ENCODE results near the gene IMMT. TPM values are rescaled to one million over a fixed set of nuclear protein-coding genes. Genes with fewer than 3 reads are reported as not detected.

The IMMT gene
- total RNA-seq, 1 experiment from 2014 or later = 112 TPM

DNA sequence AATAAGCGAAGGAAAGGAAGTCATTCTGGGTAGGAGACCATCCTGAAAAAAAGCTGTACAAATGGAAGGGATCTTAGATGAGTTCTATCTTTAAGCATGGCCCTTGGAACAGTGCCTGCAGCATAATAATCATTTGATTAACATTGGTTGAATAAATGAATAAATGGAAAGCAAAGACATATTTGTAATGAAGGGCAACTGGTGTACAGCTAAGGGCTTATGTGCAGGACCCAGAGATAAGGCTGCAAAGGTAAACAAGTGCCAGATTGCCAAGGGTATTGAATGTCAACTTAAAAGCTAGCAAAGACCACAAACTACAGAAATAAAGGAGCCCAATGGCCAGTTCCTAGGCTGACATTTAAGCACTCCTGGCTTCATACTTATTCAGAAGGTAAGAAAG, 19.4 kb downstream of the IMMT start:
- H3K14ac ChIP-seq (ENCODE audit: insufficient read depth, low read length) = no peak overlapping the region
- H3K23ac ChIP-seq (ENCODE audit: insufficient read length, low read depth, low read length) = no peak overlapping the region
- no peak overlapping the region for H3K4me2 ChIP-seq (ENCODE audit: insufficient read depth, insufficient read length, low read length)
- H3K79me2 ChIP-seq (ENCODE audit: insufficient read depth, low read length) = no peaks in the 10 kb centered on the region
- TF ChIP-seq, protein P1, sequence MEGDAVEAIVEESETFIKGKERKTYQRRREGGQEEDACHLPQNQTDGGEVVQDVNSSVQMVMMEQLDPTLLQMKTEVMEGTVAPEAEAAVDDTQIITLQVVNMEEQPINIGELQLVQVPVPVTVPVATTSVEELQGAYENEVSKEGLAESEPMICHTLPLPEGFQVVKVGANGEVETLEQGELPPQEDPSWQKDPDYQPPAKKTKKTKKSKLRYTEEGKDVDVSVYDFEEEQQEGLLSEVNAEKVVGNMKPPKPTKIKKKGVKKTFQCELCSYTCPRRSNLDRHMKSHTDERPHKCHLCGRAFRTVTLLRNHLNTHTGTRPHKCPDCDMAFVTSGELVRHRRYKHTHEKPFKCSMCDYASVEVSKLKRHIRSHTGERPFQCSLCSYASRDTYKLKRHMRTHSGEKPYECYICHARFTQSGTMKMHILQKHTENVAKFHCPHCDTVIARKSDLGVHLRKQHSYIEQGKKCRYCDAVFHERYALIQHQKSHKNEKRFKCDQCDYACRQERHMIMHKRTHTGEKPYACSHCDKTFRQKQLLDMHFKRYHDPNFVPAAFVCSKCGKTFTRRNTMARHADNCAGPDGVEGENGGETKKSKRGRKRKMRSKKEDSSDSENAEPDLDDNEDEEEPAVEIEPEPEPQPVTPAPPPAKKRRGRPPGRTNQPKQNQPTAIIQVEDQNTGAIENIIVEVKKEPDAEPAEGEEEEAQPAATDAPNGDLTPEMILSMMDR (conservative IDR thresholded peaks at IDR 0.05) = no peak
- no peak overlapping the region for H2BK15ac ChIP-seq (ENCODE audit: low read depth, low read length)
- no peak overlapping the region for H4K91ac ChIP-seq (ENCODE audit: insufficient read length, low read depth, low read length)
- H2AK5ac ChIP-seq (ENCODE audit: insufficient read length, low read length) = no peak overlapping the region
- no peaks in the 10 kb centered on the region for H3K23me2 ChIP-seq (ENCODE audit: insufficient read length, low read depth, low read length, poor library complexity, severe bottlenecking)
- H3K27me3 Mint-ChIP-seq (ENCODE audit: low read depth) = no peaks in the 10 kb centered on the region
- no peaks in the 10 kb centered on the region for H3K4me1 Mint-ChIP-seq
- H2BK5ac ChIP-seq (ENCODE audit: insufficient read length, low read length) = no peak overlapping the region
- H4K20me1 ChIP-seq (ENCODE audit: control insufficient read depth, insufficient read depth, insufficient read length) = no peaks in the 10 kb centered on the region
- H3K56ac ChIP-seq (ENCODE audit: insufficient read length, low read depth, low read length) = no peak overlapping the region
- no peak overlapping the region for H2AFZ ChIP-seq (ENCODE audit: low read length)
- H4K8ac ChIP-seq (replicated peaks; ENCODE audit: insufficient read length, low read depth, low read length) = no peak overlapping the region
- H3K36me3 Mint-ChIP-seq (ENCODE audit: insufficient read depth in 1 of 3, low read depth in 3 of 3) = peaks cover 12 to 60% (median 47%) of the 10 kb centered on the region in 3 experiments; a peak in 6 of 7 replicates
- H3K27ac ChIP-seq (ENCODE audit: insufficient read length, low read depth, low read length) = no peak overlapping the region
- no peak for DNase-seq
- no peaks in the 10 kb centered on the region for H3K9me3 Mint-ChIP-seq
- H3K27ac Mint-ChIP-seq = no peak overlapping the region
- no peaks in the 10 kb centered on the region for H3K27me3 ChIP-seq (ENCODE audit: insufficient read depth, low read length)
- H2BK12ac ChIP-seq (ENCODE audit: insufficient read length, low read depth, low read length) = no peak overlapping the region
- no peak overlapping the region for H3K18ac ChIP-seq (ENCODE audit: insufficient read length, low read depth, low read length)
- H3K4me3 Mint-ChIP-seq = no peak overlapping the region
- H3K4ac ChIP-seq (ENCODE audit: low read depth, low read length) = no peak overlapping the region
- no CpG with 5 or more reads among the region's 1 CpG for WGBS (ENCODE audit: extremely low coverage, insufficient read length, low lambda C conversion rate)
- no peaks in the 10 kb centered on the region for H3K9me3 ChIP-seq (ENCODE audit: control insufficient read depth, low read depth, low read length)
- H2BK120ac ChIP-seq (ENCODE audit: low read depth, low read length, poor library complexity, severe bottlenecking) = no peak overlapping the region
- H3K4me1 ChIP-seq (ENCODE audit: insufficient read depth, low read length) = no peaks in the 10 kb centered on the region
- H2BK20ac ChIP-seq (ENCODE audit: low read depth, low read length, poor library complexity, severe bottlenecking) = no peak overlapping the region
- no peak overlapping the region for H3T11ph ChIP-seq (ENCODE audit: low read length)
- no peak overlapping the region for H4K5ac ChIP-seq (ENCODE audit: insufficient read length, low read depth, low read length)
- no peak overlapping the region for H3K9ac ChIP-seq (ENCODE audit: extremely low read depth, insufficient read length, low read length)
- no peaks in the 10 kb centered on the region for H3K79me1 ChIP-seq (ENCODE audit: insufficient read depth, low read depth, low read length, poor library complexity, severe bottlenecking)

All from H9 (cell line).